Measurements from ENCODE around the gene PDK3.

The PDK3 gene

DNA sequence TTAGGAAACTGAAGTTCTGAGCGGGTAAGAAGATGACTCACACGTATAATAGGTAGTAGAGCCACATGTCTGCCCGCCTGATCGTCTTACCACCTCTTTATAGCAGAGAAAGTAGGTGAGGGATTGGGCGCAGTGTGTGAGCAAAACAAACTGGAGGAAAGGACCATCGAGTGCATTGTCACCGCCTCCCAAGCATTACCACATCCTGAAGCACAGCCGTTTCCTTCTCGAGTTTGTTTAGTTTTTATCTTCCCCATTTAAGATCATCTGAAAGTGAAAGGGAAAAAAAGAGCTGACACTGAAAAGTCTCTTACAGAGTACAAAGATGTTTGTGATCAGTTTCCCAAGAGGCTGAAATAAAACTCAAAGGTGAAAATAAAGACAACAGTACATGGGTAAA lies 14.8 kb downstream of the PDK3 start:
- no peak overlapping the region for H2AFZ ChIP-seq (ENCODE audit: low read length, unreplicated experiment)
- H3K27ac ChIP-seq (ENCODE audit: low read depth, low read length) = no peak overlapping the region
- H3K27me3 ChIP-seq (ENCODE audit: insufficient read depth, low read length) = no peaks in the 10 kb centered on the region
- H3K79me2 ChIP-seq (ENCODE audit: control insufficient read depth, insufficient read depth, low read length, unreplicated experiment) = peaks cover 5% of the 10 kb centered on the region
- no peaks in the 10 kb centered on the region for H3K4me1 ChIP-seq (ENCODE audit: control insufficient read depth, insufficient read depth, low read length, unreplicated experiment)
- no peak overlapping the region for H3K4me3 ChIP-seq (ENCODE audit: low read depth, low read length)
- H3K36me3 ChIP-seq (ENCODE audit: insufficient read depth, low read length) = no peaks in the 10 kb centered on the region

DNA sequence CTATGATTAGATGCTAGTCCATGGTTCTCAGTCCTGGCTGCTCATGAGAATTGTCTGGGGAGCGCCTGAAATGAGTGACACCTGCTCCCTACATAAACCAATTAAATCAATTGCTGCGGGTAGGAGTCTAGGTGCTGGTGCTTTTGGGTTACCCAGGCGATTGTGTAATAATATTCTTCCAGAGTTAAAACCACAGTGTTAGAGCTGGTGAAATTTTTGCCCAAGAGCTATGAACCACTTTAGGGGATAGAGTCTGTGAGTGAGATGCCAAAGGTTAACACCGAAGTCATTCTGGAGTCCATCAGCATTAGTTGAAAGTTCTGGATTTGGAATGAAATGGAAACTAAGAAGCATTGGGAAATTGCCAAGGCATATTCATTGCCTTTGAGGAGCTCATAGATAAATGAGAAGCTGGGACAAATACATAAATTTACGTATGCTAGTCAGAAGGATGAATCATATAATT lies 15.3 kb downstream of the PDK3 start:
- no peak overlapping the region for H3K4me3 ChIP-seq (ENCODE audit: low read depth, low read length)
- H2AFZ ChIP-seq (ENCODE audit: low read length, unreplicated experiment) = no peak overlapping the region
- peaks cover 5% of the 10 kb centered on the region for H3K79me2 ChIP-seq (ENCODE audit: control insufficient read depth, insufficient read depth, low read length, unreplicated experiment)

DNA sequence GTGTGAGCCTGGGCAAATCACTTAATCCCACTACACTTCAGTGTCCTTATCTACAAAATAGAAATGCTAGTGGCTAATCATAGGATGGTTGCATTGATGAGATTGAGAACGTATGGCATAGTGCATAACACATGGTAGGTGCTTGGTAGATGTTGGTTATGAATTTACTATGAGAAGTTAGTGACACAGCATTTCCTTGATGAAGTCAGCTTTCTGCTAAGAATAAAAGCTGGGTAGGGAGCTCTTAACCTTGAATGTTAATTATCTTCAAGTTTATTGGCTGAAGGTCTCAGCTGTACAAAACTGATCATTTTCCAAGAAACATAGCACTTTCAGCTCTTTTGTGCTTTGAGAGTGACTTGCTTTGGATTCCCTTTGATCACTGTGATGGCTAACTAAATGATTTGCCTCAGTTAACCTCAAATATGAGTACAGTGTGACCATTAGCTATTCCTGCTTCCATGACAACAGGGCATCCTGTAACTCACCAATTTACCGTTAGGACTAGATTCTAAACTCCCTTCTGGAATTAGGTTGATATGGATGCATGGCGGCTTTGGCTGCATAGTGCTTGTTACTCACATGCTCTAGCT lies 17.8 kb downstream of the PDK3 start:
- H3K27ac ChIP-seq (ENCODE audit: low read depth, low read length) = no peak overlapping the region
- H3K4me1 ChIP-seq (ENCODE audit: control insufficient read depth, insufficient read depth, low read length, unreplicated experiment) = no peaks in the 10 kb centered on the region
- no peak overlapping the region for H2AFZ ChIP-seq (ENCODE audit: low read length, unreplicated experiment)
- H3K79me2 ChIP-seq (ENCODE audit: control insufficient read depth, insufficient read depth, low read length, unreplicated experiment) = peaks cover 5% of the 10 kb centered on the region
- no peaks in the 10 kb centered on the region for H3K36me3 ChIP-seq (ENCODE audit: insufficient read depth, low read length)
- no peak overlapping the region for H3K4me3 ChIP-seq (ENCODE audit: low read depth, low read length)
- no peaks in the 10 kb centered on the region for H3K27me3 ChIP-seq (ENCODE audit: insufficient read depth, low read length)

More for the DNA sequence above, 15.3 kb downstream of the PDK3 start:
- Histone ChIP-seq H3K4me1 (ENCODE audit: control insufficient read depth, insufficient read depth, low read length, unreplicated experiment) (no peaks in the 10 kb centered on the region), H3K36me3 (ENCODE audit: insufficient read depth, low read length) (no peaks in the 10 kb centered on the region), H3K27ac (ENCODE audit: low read depth, low read length) (no peak overlapping the region), H3K27me3 (ENCODE audit: insufficient read depth, low read length) (no peaks in the 10 kb centered on the region)

DNA sequence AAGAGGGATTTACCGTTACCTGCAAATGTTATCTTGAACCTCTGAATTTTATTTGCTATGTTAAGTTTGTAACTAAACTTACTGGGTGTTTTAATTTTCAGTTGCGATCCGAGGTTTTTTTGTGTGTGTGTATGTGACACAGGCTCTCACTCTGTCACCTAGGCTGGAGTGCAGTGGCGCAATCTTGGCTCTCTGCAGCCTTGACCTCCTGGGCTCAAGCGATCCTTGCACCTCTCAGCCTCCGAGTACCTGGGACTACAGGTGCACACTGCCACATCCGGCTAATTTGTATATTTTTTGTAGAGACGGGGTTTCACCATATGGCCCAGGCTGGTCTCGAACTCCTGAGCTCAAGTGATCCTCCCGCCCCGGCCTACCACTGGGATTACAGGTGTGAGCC lies 18.5 kb downstream of the PDK3 start:
- H2AFZ ChIP-seq (ENCODE audit: low read length, unreplicated experiment) = no peak overlapping the region
- H3K27me3 ChIP-seq (ENCODE audit: insufficient read depth, low read length) = no peaks in the 10 kb centered on the region
- H3K4me3 ChIP-seq (ENCODE audit: low read depth, low read length) = no peak overlapping the region
- no peaks in the 10 kb centered on the region for H3K4me1 ChIP-seq (ENCODE audit: control insufficient read depth, insufficient read depth, low read length, unreplicated experiment)
- peaks cover 5% of the 10 kb centered on the region for H3K79me2 ChIP-seq (ENCODE audit: control insufficient read depth, insufficient read depth, low read length, unreplicated experiment)
- no peak overlapping the region for H3K27ac ChIP-seq (ENCODE audit: low read depth, low read length)
- no peaks in the 10 kb centered on the region for H3K36me3 ChIP-seq (ENCODE audit: insufficient read depth, low read length)

DNA sequence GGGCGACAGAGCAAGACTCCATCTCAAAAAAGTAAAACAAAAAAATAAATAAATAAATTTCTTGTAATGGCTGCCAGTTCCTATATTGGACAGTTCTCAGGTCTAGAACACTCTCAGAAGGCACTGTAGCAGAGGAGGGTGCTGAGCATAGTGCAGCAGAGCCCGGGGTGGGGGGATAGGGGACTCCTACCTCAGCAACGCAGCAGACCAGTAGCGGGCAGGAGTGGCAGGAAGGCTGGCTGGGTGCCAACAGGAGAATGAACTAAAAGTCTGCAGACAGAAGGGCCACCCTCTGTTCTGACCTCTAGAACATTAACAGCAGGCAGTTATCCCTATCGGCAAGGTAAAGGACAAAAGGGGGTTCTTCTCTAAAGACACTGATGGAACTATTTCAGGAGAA lies 20.2 kb downstream of the PDK3 start:
- Histone ChIP-seq H2AFZ (ENCODE audit: low read length, unreplicated experiment) (no peak overlapping the region), H3K27me3 (ENCODE audit: insufficient read depth, low read length) (no peaks in the 10 kb centered on the region), H3K36me3 (ENCODE audit: insufficient read depth, low read length) (no peaks in the 10 kb centered on the region), H3K4me3 (ENCODE audit: low read depth, low read length) (no peak overlapping the region), H3K27ac (ENCODE audit: low read depth, low read length) (no peak overlapping the region), H3K4me1 (ENCODE audit: control insufficient read depth, insufficient read depth, low read length, unreplicated experiment) (no peaks in the 10 kb centered on the region), H3K79me2 (ENCODE audit: control insufficient read depth, insufficient read depth, low read length, unreplicated experiment) (no peaks in the 10 kb centered on the region)

DNA sequence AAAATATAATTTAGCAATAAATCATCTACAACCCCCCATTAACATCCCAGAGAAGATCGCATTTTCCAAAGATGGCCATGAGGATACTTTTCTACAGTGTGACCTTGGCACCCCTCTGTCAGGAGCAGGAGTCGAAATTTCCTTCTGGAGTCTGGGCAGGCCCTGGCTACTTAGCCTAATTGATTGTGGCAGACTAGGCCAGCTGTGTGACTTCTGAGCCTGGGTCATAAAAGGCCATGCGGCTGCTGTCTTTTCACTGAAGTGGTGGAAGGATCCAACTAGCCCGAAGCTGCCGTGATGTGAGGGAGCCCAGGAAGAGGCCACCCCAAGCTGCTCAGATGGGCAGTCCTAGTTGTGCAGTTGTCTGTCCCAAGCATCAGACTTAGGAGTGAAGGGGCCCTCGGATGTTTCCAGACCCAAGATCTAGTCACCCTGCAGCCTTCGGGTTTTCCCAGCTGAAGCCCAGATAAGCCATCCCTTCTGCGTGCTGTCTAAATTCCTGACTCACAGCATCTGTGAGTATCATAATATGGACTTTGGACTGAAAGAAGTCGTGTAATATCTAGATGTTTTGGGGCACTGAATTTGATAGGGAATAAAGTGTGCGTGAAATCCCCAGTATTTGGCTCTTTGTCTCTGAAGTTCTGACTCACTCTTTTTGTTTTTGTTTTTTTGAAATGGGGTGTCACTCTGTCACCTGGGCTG lies 21.0 kb downstream of the PDK3 start:
- no peak overlapping the region for H3K4me3 ChIP-seq (ENCODE audit: low read depth, low read length)

DNA sequence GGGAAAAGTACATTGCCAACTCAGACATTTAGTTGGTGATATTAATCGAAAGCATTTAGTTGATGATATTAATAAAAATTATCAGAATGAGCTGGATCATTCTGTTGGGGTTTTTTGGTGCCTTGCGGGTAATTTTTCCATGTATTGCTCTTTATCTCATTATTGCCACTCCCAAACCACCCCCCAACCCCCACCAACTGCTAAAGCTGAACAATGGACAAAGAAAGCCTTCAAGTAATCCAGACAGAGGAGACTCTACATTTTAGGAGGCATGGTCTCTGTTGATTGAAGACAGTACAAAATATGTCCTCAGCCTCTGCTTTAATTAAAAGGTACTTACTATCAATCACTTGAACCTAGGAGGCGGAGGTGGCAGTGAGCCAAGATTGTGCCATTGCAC lies 22.5 kb downstream of the PDK3 start:
- no peak overlapping the region for H3K27ac ChIP-seq (ENCODE audit: low read depth, low read length)
- no peak overlapping the region for H2AFZ ChIP-seq (ENCODE audit: low read length, unreplicated experiment)
- no peaks in the 10 kb centered on the region for H3K79me2 ChIP-seq (ENCODE audit: control insufficient read depth, insufficient read depth, low read length, unreplicated experiment)
- no peaks in the 10 kb centered on the region for H3K36me3 ChIP-seq (ENCODE audit: insufficient read depth, low read length)
- no peak overlapping the region for H3K4me3 ChIP-seq (ENCODE audit: low read depth, low read length)
- no peaks in the 10 kb centered on the region for H3K27me3 ChIP-seq (ENCODE audit: insufficient read depth, low read length)
- no peaks in the 10 kb centered on the region for H3K4me1 ChIP-seq (ENCODE audit: control insufficient read depth, insufficient read depth, low read length, unreplicated experiment)

More for the DNA sequence above, 21.0 kb downstream of the PDK3 start:
- Histone ChIP-seq H3K27me3 (ENCODE audit: insufficient read depth, low read length) (no peaks in the 10 kb centered on the region), H3K4me1 (ENCODE audit: control insufficient read depth, insufficient read depth, low read length, unreplicated experiment) (no peaks in the 10 kb centered on the region), H2AFZ (ENCODE audit: low read length, unreplicated experiment) (no peak overlapping the region), H3K27ac (ENCODE audit: low read depth, low read length) (no peak overlapping the region), H3K79me2 (ENCODE audit: control insufficient read depth, insufficient read depth, low read length, unreplicated experiment) (no peaks in the 10 kb centered on the region), H3K36me3 (ENCODE audit: insufficient read depth, low read length) (no peaks in the 10 kb centered on the region)

DNA sequence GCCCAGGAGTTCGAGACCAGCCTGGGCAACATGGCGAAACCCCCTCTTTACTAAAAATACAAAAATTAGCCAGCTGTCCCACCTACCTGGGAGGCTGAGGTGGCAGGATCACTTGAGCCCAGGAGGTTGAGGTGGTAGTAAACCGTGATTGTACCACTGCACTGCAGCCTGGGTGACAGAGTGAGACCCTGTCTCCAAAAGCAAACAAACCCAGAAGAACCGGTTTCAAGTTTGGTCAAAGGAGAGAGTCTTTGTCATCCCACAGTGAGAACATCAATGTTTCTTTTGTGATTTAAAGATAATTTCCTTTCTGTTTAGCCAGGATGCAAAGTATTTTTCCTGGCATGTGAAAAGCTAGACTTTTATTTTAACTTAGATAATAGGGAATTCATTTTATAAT lies 26.7 kb downstream of the PDK3 start:
- no peaks in the 10 kb centered on the region for H3K36me3 ChIP-seq (ENCODE audit: insufficient read depth, low read length)
- no peaks in the 10 kb centered on the region for H3K4me1 ChIP-seq (ENCODE audit: control insufficient read depth, insufficient read depth, low read length, unreplicated experiment)
- no peak overlapping the region for H3K4me3 ChIP-seq (ENCODE audit: low read depth, low read length)
- H3K79me2 ChIP-seq (ENCODE audit: control insufficient read depth, insufficient read depth, low read length, unreplicated experiment) = no peaks in the 10 kb centered on the region
- H3K27ac ChIP-seq (ENCODE audit: low read depth, low read length) = no peak overlapping the region
- no peak overlapping the region for H2AFZ ChIP-seq (ENCODE audit: low read length, unreplicated experiment)
- H3K27me3 ChIP-seq (ENCODE audit: insufficient read depth, low read length) = no peaks in the 10 kb centered on the region

DNA sequence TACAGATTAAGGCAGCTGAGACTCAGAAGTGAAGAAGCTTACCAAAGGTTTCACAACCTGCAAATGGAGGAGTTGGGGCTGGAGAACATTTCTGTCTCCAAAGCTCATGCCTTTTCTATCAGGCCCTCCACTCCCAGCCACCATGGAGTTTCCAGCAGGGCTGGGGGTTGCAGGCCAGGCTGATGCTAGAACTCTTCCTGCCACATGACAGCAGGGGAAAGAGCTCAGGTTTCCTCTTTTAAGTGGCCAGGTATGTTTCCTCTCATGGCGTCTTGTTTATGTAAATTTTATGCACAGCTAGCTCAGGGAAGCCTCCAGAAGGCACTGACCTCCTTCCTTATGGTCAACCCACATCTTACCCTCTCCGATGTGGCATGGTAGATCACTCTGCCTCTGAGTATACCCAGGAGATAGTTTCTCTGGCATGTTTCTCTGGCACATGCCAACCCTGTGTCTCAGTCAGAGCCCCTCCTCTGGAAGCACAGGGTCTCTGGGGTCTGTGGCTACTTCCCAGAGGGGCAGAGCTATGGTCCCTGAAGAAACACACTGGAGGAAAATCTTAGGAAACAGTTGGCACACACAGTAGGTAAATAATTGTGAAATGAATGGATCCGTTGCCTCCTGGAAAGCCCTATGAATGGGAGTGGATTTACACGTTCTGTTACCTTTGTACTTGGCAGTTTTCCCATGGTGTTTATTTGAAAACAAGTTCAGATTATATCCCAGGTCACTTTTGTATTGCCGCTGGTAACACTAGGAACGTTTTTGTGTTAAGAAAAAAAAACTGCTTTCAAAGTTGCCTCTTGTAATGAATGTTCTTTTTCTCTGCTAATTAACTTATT lies 28.9 kb downstream of the PDK3 start:
- H3K79me2 ChIP-seq (ENCODE audit: control insufficient read depth, insufficient read depth, low read length, unreplicated experiment) = no peaks in the 10 kb centered on the region
- no peak overlapping the region for H2AFZ ChIP-seq (ENCODE audit: low read length, unreplicated experiment)
- no peaks in the 10 kb centered on the region for H3K36me3 ChIP-seq (ENCODE audit: insufficient read depth, low read length)
- H3K27me3 ChIP-seq (ENCODE audit: insufficient read depth, low read length) = no peaks in the 10 kb centered on the region
- no peak overlapping the region for H3K4me3 ChIP-seq (ENCODE audit: low read depth, low read length)
- no peak overlapping the region for H3K27ac ChIP-seq (ENCODE audit: low read depth, low read length)
- no peaks in the 10 kb centered on the region for H3K4me1 ChIP-seq (ENCODE audit: control insufficient read depth, insufficient read depth, low read length, unreplicated experiment)

DNA sequence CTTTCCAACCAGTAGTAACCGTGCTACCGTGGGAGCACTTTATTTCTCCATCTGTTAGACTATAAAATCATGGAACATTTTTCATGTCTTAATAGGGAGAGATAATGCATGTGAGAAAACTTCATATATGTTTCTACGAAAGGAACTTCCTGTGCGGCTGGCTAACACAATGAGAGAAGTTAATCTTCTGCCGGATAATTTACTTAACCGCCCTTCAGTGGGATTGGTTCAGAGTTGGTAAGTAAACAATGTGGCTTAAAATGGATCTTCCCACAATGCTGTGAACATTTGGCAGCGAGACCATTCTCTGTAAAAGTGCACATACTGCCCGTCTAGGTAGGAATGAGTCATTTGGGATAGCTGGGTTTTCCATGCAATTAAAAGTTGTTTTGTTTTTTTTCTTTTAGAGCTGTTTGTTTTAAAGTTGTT lies 29.6 kb downstream of the PDK3 start:
- Histone ChIP-seq H3K36me3 (ENCODE audit: insufficient read depth, low read length) (no peaks in the 10 kb centered on the region), H3K4me1 (ENCODE audit: control insufficient read depth, insufficient read depth, low read length, unreplicated experiment) (no peaks in the 10 kb centered on the region), H3K79me2 (ENCODE audit: control insufficient read depth, insufficient read depth, low read length, unreplicated experiment) (no peaks in the 10 kb centered on the region), H3K27me3 (ENCODE audit: insufficient read depth, low read length) (no peaks in the 10 kb centered on the region), H2AFZ (ENCODE audit: low read length, unreplicated experiment) (no peak overlapping the region), H3K4me3 (ENCODE audit: low read depth, low read length) (no peak overlapping the region), H3K27ac (ENCODE audit: low read depth, low read length) (no peak overlapping the region)
